Vagina (tissue), 2 donors: ENCODE measurements around the gene ST7.

Experiments used
- POLR2A ChIP-seq, 2 donors: fragments of 450-650 bp; IDR thresholded peaks; one replicate each; pipeline ENCODE4 v1.6.1; 2017; ENCODE audit warnings: antibody characterized with exemption in 2 of 2, mild to moderate bottlenecking in 2 of 2, moderate library complexity in 2 of 2
- TF ChIP-seq, protein P1 (sequence below), 3 experiments: fragments of 450-650 bp in 2 of 3; fragments of 200-600 bp in 1 of 3; sonication (generic) in 1 of 3; IDR thresholded peaks; one replicate each; pipeline ENCODE4 v1.5.1; 2017 to 2019; ENCODE audit warnings: antibody characterized with exemption in 3 of 3, mild to moderate bottlenecking in 2 of 3, moderate library complexity in 2 of 3

DNA sequence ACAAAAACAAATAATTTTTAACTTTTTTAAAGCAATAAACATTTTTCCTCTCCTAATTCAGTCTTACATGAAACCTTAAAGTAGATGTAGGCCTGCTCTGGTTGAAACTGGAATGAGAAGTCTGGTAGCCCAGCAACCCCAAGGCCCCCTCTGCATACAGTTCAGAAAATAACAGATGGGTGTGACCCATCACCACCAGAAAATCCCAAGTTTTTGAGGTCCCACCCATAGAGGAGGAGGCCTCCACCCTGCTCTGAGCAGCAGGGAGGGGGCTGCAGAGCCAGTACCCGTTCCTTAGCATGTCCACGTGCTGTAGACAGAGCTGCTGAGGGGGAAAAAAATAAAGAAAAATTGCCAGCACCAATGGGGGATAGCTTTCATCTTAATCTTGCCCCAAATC is 246.8 kb downstream of the ST7 start:
- TF ChIP-seq, protein P1, sequence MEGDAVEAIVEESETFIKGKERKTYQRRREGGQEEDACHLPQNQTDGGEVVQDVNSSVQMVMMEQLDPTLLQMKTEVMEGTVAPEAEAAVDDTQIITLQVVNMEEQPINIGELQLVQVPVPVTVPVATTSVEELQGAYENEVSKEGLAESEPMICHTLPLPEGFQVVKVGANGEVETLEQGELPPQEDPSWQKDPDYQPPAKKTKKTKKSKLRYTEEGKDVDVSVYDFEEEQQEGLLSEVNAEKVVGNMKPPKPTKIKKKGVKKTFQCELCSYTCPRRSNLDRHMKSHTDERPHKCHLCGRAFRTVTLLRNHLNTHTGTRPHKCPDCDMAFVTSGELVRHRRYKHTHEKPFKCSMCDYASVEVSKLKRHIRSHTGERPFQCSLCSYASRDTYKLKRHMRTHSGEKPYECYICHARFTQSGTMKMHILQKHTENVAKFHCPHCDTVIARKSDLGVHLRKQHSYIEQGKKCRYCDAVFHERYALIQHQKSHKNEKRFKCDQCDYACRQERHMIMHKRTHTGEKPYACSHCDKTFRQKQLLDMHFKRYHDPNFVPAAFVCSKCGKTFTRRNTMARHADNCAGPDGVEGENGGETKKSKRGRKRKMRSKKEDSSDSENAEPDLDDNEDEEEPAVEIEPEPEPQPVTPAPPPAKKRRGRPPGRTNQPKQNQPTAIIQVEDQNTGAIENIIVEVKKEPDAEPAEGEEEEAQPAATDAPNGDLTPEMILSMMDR (IDR thresholded peaks at IDR 0.05): no peak
- no peak for TF ChIP-seq POLR2A (IDR thresholded peaks at IDR 0.05)
